HepG2 (cell line): ENCODE measurements around the gene ZNF860. TPM values are rescaled to one million over a fixed set of nuclear protein-coding genes. Genes with fewer than 3 reads are reported as not detected.
A peak's percentile ranks its signal among the peaks of the same experiment; 100 is the strongest.

Experiments used
- ATF6 ChIP-seq: sonication (generic); formaldehyde crosslinking; conservative IDR thresholded peaks from 2 replicates; pipeline ENCODE4 v1.4.0; 2020; ENCODE audit warnings: missing genetic modification reagents
- CTCF ChIP-seq: sonication (generic); formaldehyde crosslinking; IDR thresholded peaks from 2 replicates; pipeline ENCODE4 v1.5.0; 2020; ENCODE audit warnings: mild to moderate bottlenecking, missing genetic modification reagents, moderate library complexity
- E2F5 ChIP-seq: sonication (generic); formaldehyde crosslinking; conservative IDR thresholded peaks from 2 replicates; pipeline ENCODE4 v1.4.0; 2020; ENCODE audit warnings: missing genetic modification reagents
- FOSL2 ChIP-seq: sonication (generic); formaldehyde crosslinking; IDR thresholded peaks from 2 replicates; pipeline ENCODE4 v1.4.0; 2020; ENCODE audit warnings: missing genetic modification reagents
- HNRNPL ChIP-seq: fragments of 200-400 bp; formaldehyde crosslinking; IDR thresholded peaks from 2 replicates; pipeline ENCODE4 v1.6.1; 2017; ENCODE audit warnings: mild to moderate bottlenecking, low read depth, low read length
- IKZF4 ChIP-seq: sonication (generic); formaldehyde crosslinking; IDR thresholded peaks from 2 replicates; pipeline ENCODE4 v1.5.1; 2020; ENCODE audit warnings: borderline replicate concordance, mild to moderate bottlenecking, low read depth, missing genetic modification reagents; ENCODE audit errors: not compliant biosample characterization
- IRF1 ChIP-seq: sonication (generic); formaldehyde crosslinking; IDR thresholded peaks from 2 replicates; pipeline ENCODE4 v1.4.0; 2020; ENCODE audit warnings: low read depth, mild to moderate bottlenecking, missing genetic modification reagents
- JUN ChIP-seq: sonication (generic); formaldehyde crosslinking; IDR thresholded peaks from 2 replicates; pipeline ENCODE4 v1.4.0; 2020; ENCODE audit warnings: mild to moderate bottlenecking, missing genetic modification reagents
- KDM4B ChIP-seq: sonication (generic); formaldehyde crosslinking; IDR thresholded peaks from 2 replicates; pipeline ENCODE4 v1.4.0; 2020; ENCODE audit warnings: missing genetic modification reagents
- MAFK ChIP-seq, 2 experiments: IDR thresholded peaks in 1 of 2; conservative IDR thresholded peaks in 1 of 2; 2 replicates each; pipeline ENCODE4 v1.6.1; 2011; ENCODE audit warnings: improper control_type of control experiment in 2 of 2, low read length in 2 of 2
- MED8 ChIP-seq: sonication (generic); formaldehyde crosslinking; IDR thresholded peaks from 2 replicates; pipeline ENCODE4 v1.8.1; 2023; ENCODE audit warnings: mild to moderate bottlenecking, missing genetic modification reagents; ENCODE audit not compliant: insufficient replicate concordance
- MTERF4 ChIP-seq: sonication (generic); formaldehyde crosslinking; IDR thresholded peaks from 2 replicates; pipeline ENCODE4 v1.8.0; 2023; ENCODE audit warnings: mild to moderate bottlenecking, missing genetic modification reagents
- MZF1 ChIP-seq: sonication (generic); formaldehyde crosslinking; IDR thresholded peaks from 2 replicates; pipeline ENCODE4 v1.8.1; 2023; ENCODE audit warnings: mild to moderate bottlenecking, missing genetic modification reagents, borderline replicate concordance
- NFRKB ChIP-seq: fragments of 450-650 bp; IDR thresholded peaks from 2 replicates; pipeline ENCODE4 v1.6.1; 2017
- NONO ChIP-seq, 2 experiments: fragments of 450-650 bp in 1 of 2; sonication (generic) in 1 of 2; formaldehyde crosslinking in 1 of 2; IDR thresholded peaks in 1 of 2; conservative IDR thresholded peaks in 1 of 2; 2 replicates each; pipeline versions ENCODE4 v1.6.1 to v1.8.0; 2017 to 2022; ENCODE audit warnings: mild to moderate bottlenecking in 1 of 2, missing genetic modification reagents in 1 of 2, moderate library complexity in 1 of 2
- SIN3A ChIP-seq: IDR thresholded peaks from 2 replicates; pipeline ENCODE4 v1.6.1; 2011; ENCODE audit warnings: low read depth, mild to moderate bottlenecking, control low read depth, low read length, borderline replicate concordance
- ZNF382 ChIP-seq: sonication (generic); formaldehyde crosslinking; IDR thresholded peaks from 2 replicates; pipeline ENCODE4 v1.5.0; 2020; ENCODE audit warnings: missing genetic modification reagents, mild to moderate bottlenecking, borderline replicate concordance
- ZNF496 ChIP-seq: sonication (generic); formaldehyde crosslinking; IDR thresholded peaks from 2 replicates; pipeline ENCODE4 v1.8.1; 2023; ENCODE audit warnings: mild to moderate bottlenecking, moderate library complexity, missing genetic modification reagents; ENCODE audit not compliant: insufficient replicate concordance
- ZNF580 ChIP-seq: IDR thresholded peaks from 2 replicates; pipeline ENCODE4 v1.6.1; 2016; ENCODE audit warnings: low read depth, borderline replicate concordance
- ZNF713 ChIP-seq: sonication (generic); formaldehyde crosslinking; IDR thresholded peaks from 2 replicates; pipeline ENCODE4 v1.4.0; 2020; ENCODE audit warnings: mild to moderate bottlenecking, missing genetic modification reagents
- polyA plus RNA-seq, 8 experiments: library from polyadenylated mRNA; depleted of rRNA in 3 of 8; stranded (reverse) in 7 of 8; unstranded in 1 of 8; fragments of >200 nt; fragmentation: Illumina TruSeq in 4 of 8; extraction: Trizol in 4 of 8; gene quantifications; 2 replicates each; pipeline versions ENCODE4 v1.2.1 to v1.2.3, GENCODE V29; 2011 to 2016; ENCODE audit warnings: low read depth in 4 of 8, missing spikeins in 1 of 8, mixed read lengths in 1 of 8; ENCODE audit not compliant: insufficient read depth in 1 of 8
- total RNA-seq, 5 experiments: library from RNA; depleted of rRNA; stranded (reverse); fragments of >200 nt; fragmentation: Illumina TruSeq; extraction: Trizol; gene quantifications; 2 replicates each; pipeline ENCODE4 v1.2.3, GENCODE V29; 2016; ENCODE audit warnings: low read depth in 1 of 5

The ZNF860 gene
- total and polyA plus RNA-seq, 2 of the 13 experiments (the other 11 are each of a cell fraction or from before 2014, with no cell fraction given) = 0.55 to 0.73 TPM

GRCh38 chr3:31981206-31982181 is at the start of gene ZNF860, which contains the start of gene OSBPL10 (continued):
- TF ChIP-seq MED8 (CRISPR knock-in tag) = no peak
- TF ChIP-seq MTERF4 (CRISPR knock-in tag) = no peak
- TF ChIP-seq ZNF496 (CRISPR knock-in tag) = no peak
- no peak for TF ChIP-seq KDM4B (CRISPR knock-in tag)
- TF ChIP-seq IKZF4 = no peak
- TF ChIP-seq ZNF382 = no peak
- peak; percentile 41; the same call in 1 of the 2 replicates for TF ChIP-seq CTCF (CRISPR knock-in tag)
- no peak for TF ChIP-seq NFRKB
- no peak for TF ChIP-seq MZF1 (CRISPR knock-in tag)
- TF ChIP-seq JUN (CRISPR knock-in tag) = no peak
- peak; percentile 75 for TF ChIP-seq FOSL2 (CRISPR knock-in tag)
- no peak for TF ChIP-seq ATF6 (CRISPR knock-in tag)
- no peak for TF ChIP-seq NONO (IDR thresholded peaks at IDR 0.05)
- TF ChIP-seq NONO (CRISPR knock-in tag; conservative IDR thresholded peaks at IDR 0.05) = peak; percentile 17; the same call in 1 of the 2 replicates
- TF ChIP-seq MAFK (conservative IDR thresholded peaks at IDR 0.05 in 1 of 2, IDR thresholded peaks at IDR 0.05 in 1 of 2; ENCODE audit: low read length in 2 of 2) = no peak
- no peak for TF ChIP-seq SIN3A
- no peak for TF ChIP-seq ZNF713 (CRISPR knock-in tag)
- no peak for TF ChIP-seq IRF1
- TF ChIP-seq E2F5 = no peak
- TF ChIP-seq ZNF580 = no peak; the same call in 1 of the 2 replicates
- peak; percentile 64; the same call in 1 of the 2 replicates for TF ChIP-seq HNRNPL
